ENCODE results near the gene RUNX1. TPM values are rescaled to one million over a fixed set of nuclear protein-coding genes. Genes with fewer than 3 reads are reported as not detected.

RUNX1 gene
- total RNA-seq, 4 donors from 2014 or later = 2.9 to 18.7 (median 7.7) TPM

- no peak for DNase-seq
- Histone ChIP-seq H3K4me1 (no peaks in the 10 kb centered on the region), H3K4me3 (replicated peaks in 1 of 3) (no peak overlapping the region), H3K27ac (no peak overlapping the region), H3K9me3 (no peaks in the 10 kb centered on the region), H3K36me3 (no peaks in the 10 kb centered on the region), H3K27me3 (no peaks in the 10 kb centered on the region)
- intact Hi-C loops (cut with DNase I) = no loop called here
- no peak for TF ChIP-seq POLR2A (IDR thresholded peaks at IDR 0.05)
- no peak for TF ChIP-seq CTCF (IDR thresholded peaks at IDR 0.05)
- 84 to 90% methylated on average over 8 of the region's 8 CpGs for WGBS, 2 donors
Observed at GRCh38 chr21:35035581-35035980, 13.5 kb downstream of the RUNX1 start.

DNA sequence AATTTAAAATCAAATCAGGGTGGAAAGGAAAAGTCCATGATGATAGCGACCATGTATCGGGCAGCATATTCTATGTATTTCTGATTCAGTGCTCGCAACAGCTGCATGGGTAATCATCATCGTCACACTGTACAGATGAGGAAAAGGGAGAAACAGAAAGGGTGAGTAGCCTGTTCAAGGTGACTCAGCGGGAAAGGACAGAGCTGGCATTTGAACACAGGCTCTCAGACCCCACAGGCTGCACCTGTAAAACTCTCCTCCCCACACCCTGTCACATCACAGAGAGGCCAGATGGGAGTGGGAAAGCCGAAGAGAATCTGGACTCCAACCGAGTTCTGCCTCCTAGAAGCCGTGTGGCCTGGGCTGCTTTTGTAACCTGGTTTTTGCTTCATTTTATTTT, 14.0 kb downstream of the RUNX1 start:
- Histone ChIP-seq H3K27me3 (no peaks in the 10 kb centered on the region), H3K4me1 (no peaks in the 10 kb centered on the region), H3K27ac (no peak overlapping the region), H3K4me3 (replicated peaks in 1 of 3) (no peak overlapping the region), H3K9me3 (no peaks in the 10 kb centered on the region), H3K36me3 (no peaks in the 10 kb centered on the region)
- WGBS, 2 donors = 92 to 94% methylated on average over 8 of the region's 8 CpGs
- no peak for DNase-seq
- TF ChIP-seq CTCF (IDR thresholded peaks at IDR 0.05) (no peak), POLR2A (IDR thresholded peaks at IDR 0.05) (no peak)
- intact Hi-C loops (cut with DNase I) = no loop called here

- no peaks in the 10 kb centered on the region for H3K4me1 ChIP-seq
- intact Hi-C loops (cut with DNase I) = no loop called here
- no peaks in the 10 kb centered on the region for H3K36me3 ChIP-seq
- WGBS, 2 donors = 95 to 96% methylated on average over 9 of the region's 9 CpGs
- H3K9me3 ChIP-seq = no peaks in the 10 kb centered on the region
- no peak for TF ChIP-seq POLR2A (IDR thresholded peaks at IDR 0.05)
- no peak for TF ChIP-seq CTCF (IDR thresholded peaks at IDR 0.05)
- no peak overlapping the region for H3K27ac ChIP-seq
- H3K27me3 ChIP-seq = no peaks in the 10 kb centered on the region
- H3K4me3 ChIP-seq (replicated peaks in 1 of 3) = no peak overlapping the region
- no peak for DNase-seq
Observed at GRCh38 chr21:35034203-35034926, 14.7 kb downstream of the RUNX1 start.

DNA sequence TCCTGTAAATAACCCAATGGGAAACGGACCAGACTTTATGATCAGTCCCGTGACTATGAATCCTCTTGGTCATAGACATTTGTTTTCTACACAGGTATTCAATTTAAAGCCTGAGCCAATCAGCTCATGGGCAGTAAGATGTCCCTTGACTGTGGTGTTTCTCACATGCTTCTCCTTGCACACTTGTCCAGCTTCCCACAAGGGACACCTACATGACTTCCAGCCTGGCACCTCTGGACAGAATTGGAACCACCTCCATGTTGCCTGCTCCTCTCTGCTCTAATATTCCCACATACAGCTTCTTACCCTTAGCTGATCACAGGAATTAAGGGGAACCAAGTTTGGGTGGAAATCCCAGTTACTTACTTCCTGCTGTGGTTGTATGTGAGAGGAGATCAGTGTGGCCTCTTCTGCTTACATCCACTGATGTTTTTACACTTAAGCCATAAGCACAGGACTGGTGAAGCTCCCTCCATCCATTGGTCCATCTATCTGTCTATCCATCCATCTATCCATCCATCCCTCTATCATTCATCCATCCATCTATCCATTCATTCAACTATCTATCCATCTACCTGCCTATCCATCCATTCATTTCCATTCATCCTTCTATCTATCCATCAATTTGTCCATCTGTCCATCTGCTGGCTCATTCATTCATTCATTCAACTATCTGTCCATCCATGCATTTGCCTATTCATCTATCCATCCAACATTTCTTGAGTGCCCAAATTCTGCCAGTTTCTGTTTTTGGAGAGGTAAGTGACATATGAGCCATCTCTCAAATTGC, 16.4 kb downstream of the RUNX1 start:
- no peaks in the 10 kb centered on the region for H3K9me3 ChIP-seq
- no peaks in the 10 kb centered on the region for H3K36me3 ChIP-seq
- no peaks in the 10 kb centered on the region for H3K27me3 ChIP-seq
- no peak for DNase-seq
- 85 to 89% methylated on average over 2 of the region's 2 CpGs for WGBS, 2 donors
- H3K4me1 ChIP-seq = no peaks in the 10 kb centered on the region
- TF ChIP-seq POLR2A (IDR thresholded peaks at IDR 0.05) (no peak), CTCF (IDR thresholded peaks at IDR 0.05) (no peak)
- no peak overlapping the region for H3K4me3 ChIP-seq (replicated peaks in 1 of 3)
- H3K27ac ChIP-seq = no peak overlapping the region
- intact Hi-C loops (cut with DNase I) = no loop called here

GRCh38 chr21:35028451-35028978, 20.6 kb downstream of the RUNX1 start:
- 94 to 95% methylated on average over 4 of the region's 4 CpGs for WGBS, 2 donors
- TF ChIP-seq CTCF (IDR thresholded peaks at IDR 0.05) (no peak), POLR2A (IDR thresholded peaks at IDR 0.05) (no peak)
- no peaks in the 10 kb centered on the region for H3K27me3 ChIP-seq
- no peaks in the 10 kb centered on the region for H3K36me3 ChIP-seq
- H3K9me3 ChIP-seq = no peaks in the 10 kb centered on the region
- H3K27ac ChIP-seq = no peak overlapping the region
- H3K4me1 ChIP-seq = peaks cover 0 to 4% of the 10 kb centered on the region in 2 donors
- DNase-seq = no peak
- no peak overlapping the region for H3K4me3 ChIP-seq (replicated peaks in 1 of 3)
- intact Hi-C loops (cut with DNase I) = no loop called here
